ENCODE measurements around the gene LTBP1. TPM values are rescaled to one million over a fixed set of nuclear protein-coding genes. Genes with fewer than 3 reads are reported as not detected.

Gene LTBP1
- total and polyA plus RNA-seq, 7 experiments from 2014 or later: 0.29 to 2.1 TPM; not detected in 5

GRCh38 chr2:33022989-33023727, 76.4 kb downstream of the LTBP1 start:
- Mint-ChIP-seq H3K4me3 (no peak overlapping the region), H3K27me3 (peaks cover 38 to 53% (median 46%) of the 10 kb centered on the region in 5 donors), H3K9me3 (peaks cover 0 to 9% (median 1%) of the 10 kb centered on the region in 11 donors), H3K4me1 (peaks cover 0 to 2% (median 0%) of the 10 kb centered on the region in 7 donors), H3K36me3 (no peaks in the 10 kb centered on the region), H3K27ac (no peak overlapping the region)
- Histone ChIP-seq H3K36me3 (ENCODE audit: control insufficient read depth in 2 of 3, insufficient read depth in 3 of 3, low read length in 3 of 3) (no peaks in the 10 kb centered on the region), H3K27me3 (ENCODE audit: control insufficient read depth in 2 of 2, insufficient read depth in 2 of 2, low read length in 2 of 2) (no peaks in the 10 kb centered on the region), H3K4me1 (ENCODE audit: control insufficient read depth in 2 of 2, insufficient read depth in 2 of 2, low read length in 2 of 2) (no peaks in the 10 kb centered on the region), H3K4me3 (ENCODE audit: low read length) (no peak overlapping the region), H3K27ac (ENCODE audit: low read depth, low read length) (no peak overlapping the region), H3K9me3 (ENCODE audit: control insufficient read depth in 2 of 3, low read length in 3 of 3) (no peaks in the 10 kb centered on the region)
- ChIA-PET POLR2A (no interaction called here), CTCF (no interaction called here)
- no peak for ATAC-seq
- DNase-seq: no peak
- intact Hi-C loops (cut with micrococcal nuclease): no loop called here

- no peak overlapping the region for H3K27ac ChIP-seq (ENCODE audit: low read depth, low read length)
- ChIA-PET POLR2A (no interaction called here), CTCF (no interaction called here)
- no peak overlapping the region for H3K4me3 ChIP-seq (ENCODE audit: low read length)
- no peak for ATAC-seq
- no peaks in the 10 kb centered on the region for H3K36me3 Mint-ChIP-seq
- no peaks in the 10 kb centered on the region for H3K27me3 ChIP-seq (ENCODE audit: control insufficient read depth in 2 of 2, insufficient read depth in 2 of 2, low read length in 2 of 2)
- H3K9me3 Mint-ChIP-seq: peaks cover 0 to 9% (median 1%) of the 10 kb centered on the region in 11 donors
- H3K4me1 ChIP-seq (ENCODE audit: control insufficient read depth in 2 of 2, insufficient read depth in 2 of 2, low read length in 2 of 2): no peaks in the 10 kb centered on the region
- H3K4me3 Mint-ChIP-seq: no peak overlapping the region
- intact Hi-C loops (cut with micrococcal nuclease): no loop called here
- no peaks in the 10 kb centered on the region for H3K9me3 ChIP-seq (ENCODE audit: control insufficient read depth in 2 of 3, low read length in 3 of 3)
- peaks cover 0 to 2% (median 0%) of the 10 kb centered on the region in 7 donors for H3K4me1 Mint-ChIP-seq
- no peak for DNase-seq
- H3K27ac Mint-ChIP-seq: no peak overlapping the region
- no peaks in the 10 kb centered on the region for H3K36me3 ChIP-seq (ENCODE audit: control insufficient read depth in 2 of 3, insufficient read depth in 3 of 3, low read length in 3 of 3)
- peaks cover 38 to 53% (median 46%) of the 10 kb centered on the region in 5 donors for H3K27me3 Mint-ChIP-seq
Observed at GRCh38 chr2:33023728-33024500, 77.2 kb downstream of the LTBP1 start.

- ChIA-PET CTCF (no interaction called here), POLR2A (no interaction called here)
- H3K9me3 ChIP-seq (ENCODE audit: control insufficient read depth in 2 of 3, low read length in 3 of 3): no peaks in the 10 kb centered on the region
- Mint-ChIP-seq H3K4me3 (no peak overlapping the region), H3K4me1 (peaks cover 0 to 2% (median 0%) of the 10 kb centered on the region in 7 donors), H3K27me3 (peaks cover 38 to 53% (median 46%) of the 10 kb centered on the region in 5 donors), H3K9me3 (peaks cover 0 to 9% (median 1%) of the 10 kb centered on the region in 11 donors), H3K36me3 (no peaks in the 10 kb centered on the region), H3K27ac (no peak overlapping the region)
- DNase-seq (no peak), ATAC-seq (no peak)
- H3K27me3 ChIP-seq (ENCODE audit: control insufficient read depth in 2 of 2, insufficient read depth in 2 of 2, low read length in 2 of 2): no peaks in the 10 kb centered on the region
- no peak overlapping the region for H3K4me3 ChIP-seq (ENCODE audit: low read length)
- no peaks in the 10 kb centered on the region for H3K4me1 ChIP-seq (ENCODE audit: control insufficient read depth in 2 of 2, insufficient read depth in 2 of 2, low read length in 2 of 2)
- intact Hi-C loops (cut with micrococcal nuclease): no loop called here
- no peak overlapping the region for H3K27ac ChIP-seq (ENCODE audit: low read depth, low read length)
- no peaks in the 10 kb centered on the region for H3K36me3 ChIP-seq (ENCODE audit: control insufficient read depth in 2 of 3, insufficient read depth in 3 of 3, low read length in 3 of 3)
Observed at GRCh38 chr2:33024758-33025157, 78.0 kb downstream of the LTBP1 start.

GRCh38 chr2:33029459-33029858, 82.7 kb downstream of the LTBP1 start:
- H3K36me3 ChIP-seq (ENCODE audit: control insufficient read depth in 2 of 3, insufficient read depth in 3 of 3, low read length in 3 of 3): no peaks in the 10 kb centered on the region
- Mint-ChIP-seq H3K4me1 (no peaks in the 10 kb centered on the region), H3K9me3 (peaks cover 0 to 3% (median under 1%) of the 10 kb centered on the region in 11 donors), H3K4me3 (no peak overlapping the region), H3K27me3 (peaks cover 2 to 39% (median 10%) of the 10 kb centered on the region in 5 donors), H3K27ac (no peak overlapping the region), H3K36me3 (no peaks in the 10 kb centered on the region)
- H3K9me3 ChIP-seq (ENCODE audit: control insufficient read depth in 2 of 3, low read length in 3 of 3): no peaks in the 10 kb centered on the region
- no peaks in the 10 kb centered on the region for H3K27me3 ChIP-seq (ENCODE audit: control insufficient read depth in 2 of 2, insufficient read depth in 2 of 2, low read length in 2 of 2)
- intact Hi-C loops (cut with micrococcal nuclease): no loop called here
- ChIA-PET POLR2A (no interaction called here), CTCF (no interaction called here)
- H3K4me1 ChIP-seq (ENCODE audit: control insufficient read depth in 2 of 2, insufficient read depth in 2 of 2, low read length in 2 of 2): no peaks in the 10 kb centered on the region
- ATAC-seq (no peak), DNase-seq (no peak)
- H3K4me3 ChIP-seq (ENCODE audit: low read length): no peak overlapping the region
- H3K27ac ChIP-seq (ENCODE audit: low read depth, low read length): no peak overlapping the region

- Histone ChIP-seq H3K27me3 (ENCODE audit: control insufficient read depth in 2 of 2, insufficient read depth in 2 of 2, low read length in 2 of 2) (no peaks in the 10 kb centered on the region), H3K36me3 (ENCODE audit: control insufficient read depth in 2 of 3, insufficient read depth in 3 of 3, low read length in 3 of 3) (no peaks in the 10 kb centered on the region), H3K4me3 (ENCODE audit: low read length) (no peak overlapping the region), H3K9me3 (ENCODE audit: control insufficient read depth in 2 of 3, low read length in 3 of 3) (no peaks in the 10 kb centered on the region), H3K4me1 (ENCODE audit: control insufficient read depth in 2 of 2, insufficient read depth in 2 of 2, low read length in 2 of 2) (no peaks in the 10 kb centered on the region), H3K27ac (ENCODE audit: low read depth, low read length) (no peak overlapping the region)
- CTCF ChIA-PET: no interaction called here
- ATAC-seq: no peak
- Mint-ChIP-seq H3K36me3 (no peaks in the 10 kb centered on the region), H3K27me3 (peaks cover 0 to 35% (median 7%) of the 10 kb centered on the region in 5 donors), H3K27ac (no peak overlapping the region), H3K4me1 (no peaks in the 10 kb centered on the region), H3K9me3 (peaks cover 0 to 3% (median 0%) of the 10 kb centered on the region in 11 donors), H3K4me3 (no peak overlapping the region)
- POLR2A ChIA-PET: no interaction called here
- intact Hi-C loops (cut with micrococcal nuclease): loop anchor here in 1 of 2 donors (5.0 kb wide), 1 partner anchor 552 kb away; no protein-coding TSS in a partner anchor
- no peak for DNase-seq
Observed at GRCh38 chr2:33029926-33030325, 83.2 kb downstream of the LTBP1 start.

- H3K36me3 ChIP-seq (ENCODE audit: control insufficient read depth in 2 of 3, insufficient read depth in 3 of 3, low read length in 3 of 3): no peaks in the 10 kb centered on the region
- no peaks in the 10 kb centered on the region for H3K4me1 ChIP-seq (ENCODE audit: control insufficient read depth in 2 of 2, insufficient read depth in 2 of 2, low read length in 2 of 2)
- Mint-ChIP-seq H3K27me3 (peaks cover 0 to 39% (median 5%) of the 10 kb centered on the region in 5 donors), H3K27ac (no peak overlapping the region), H3K9me3 (peaks cover 0 to 3% (median 0%) of the 10 kb centered on the region in 11 donors), H3K4me3 (no peak overlapping the region), H3K36me3 (no peaks in the 10 kb centered on the region), H3K4me1 (no peaks in the 10 kb centered on the region)
- H3K27ac ChIP-seq (ENCODE audit: low read depth, low read length): no peak overlapping the region
- POLR2A ChIA-PET: no interaction called here
- DNase-seq: no peak
- CTCF ChIA-PET: no interaction called here
- H3K27me3 ChIP-seq (ENCODE audit: control insufficient read depth in 2 of 2, insufficient read depth in 2 of 2, low read length in 2 of 2): no peaks in the 10 kb centered on the region
- no peak overlapping the region for H3K4me3 ChIP-seq (ENCODE audit: low read length)
- intact Hi-C loops (cut with micrococcal nuclease): loop anchor here in 1 of 2 donors (5.0 kb wide), 1 partner anchor 552 kb away; no protein-coding TSS in a partner anchor
- ATAC-seq: no peak
- no peaks in the 10 kb centered on the region for H3K9me3 ChIP-seq (ENCODE audit: control insufficient read depth in 2 of 3, low read length in 3 of 3)
Observed at GRCh38 chr2:33030326-33030725, 83.6 kb downstream of the LTBP1 start.

Data from naive thymus-derived CD4-positive, alpha-beta T cell (primary cell).